Brain microvascular endothelial cell (primary cell): ENCODE data around the gene LRRC58.
A peak's percentile ranks its signal among the peaks of the same experiment; 100 is the strongest.

ENCODE experiments used
- DNase-seq: peaks from one replicate; pipeline ENCODE4 v3.0.0-alpha.2; 2020
- H3K27ac ChIP-seq: fragments of 250-450 bp; sonication (Bioruptor Pico); 2 replicates; pipeline ENCODE4 v1.5.1; 2020; ENCODE audit warnings: mild to moderate bottlenecking, moderate library complexity
- H3K27me3 ChIP-seq: fragments of 250-450 bp; sonication (Bioruptor Pico); replicated peaks from 2 replicates; pipeline ENCODE4 v1.5.1; 2020; ENCODE audit warnings: mild to moderate bottlenecking
- H3K36me3 ChIP-seq: fragments of 250-450 bp; sonication (Bioruptor Pico); replicated peaks from 2 replicates; pipeline ENCODE4 v1.5.1; 2020; ENCODE audit warnings: mild to moderate bottlenecking
- H3K4me3 ChIP-seq: 2 replicates; pipeline ENCODE4 v1.5.1; 2011; ENCODE audit warnings: low read depth, mild to moderate bottlenecking, control low read depth, low read length, moderate library complexity
- CTCF ChIP-seq: IDR thresholded peaks from 2 replicates; pipeline ENCODE4 v1.5.1; 2011; ENCODE audit warnings: low read depth, mild to moderate bottlenecking, moderate library complexity, low read length, control low read depth, inconsistent platforms; ENCODE audit errors: missing control alignments
- in situ Hi-C: cut with HindIII; loops from 2 replicates; pipeline ENCODE4 v1.10.0; 2017; ENCODE audit warnings: low sequenced_read_pairs, low pct_ligation_motif_present

Gene LRRC58

GRCh38 chr3:120349855-120350125, 636 bp upstream of the LRRC58 start:
- no peak for DNase-seq
- in situ Hi-C loops: no loop called here
- TF ChIP-seq CTCF: no peak

GRCh38 chr3:120348065-120348990, 826 bp downstream of the LRRC58 start:
- Histone ChIP-seq H3K27me3 (no peaks in the 10 kb centered on the region), H3K36me3 (no peaks in the 10 kb centered on the region), H3K4me3 (peak overlapping the region; percentile 87), H3K27ac (peak overlapping the region; percentile 75)
- TF ChIP-seq CTCF: no peak
- no peak for DNase-seq
- in situ Hi-C loops: no loop called here

More at GRCh38 chr3:120349855-120350125, 636 bp upstream of the LRRC58 start:
- H3K27ac ChIP-seq: peak overlapping the region; percentile 75
- no peaks in the 10 kb centered on the region for H3K27me3 ChIP-seq
- no peaks in the 10 kb centered on the region for H3K36me3 ChIP-seq
- H3K4me3 ChIP-seq: peak overlapping the region; percentile 87

GRCh38 chr3:120344349-120344748, 4.8 kb downstream of the LRRC58 start:
- H3K27ac ChIP-seq: no peak overlapping the region
- in situ Hi-C loops: no loop called here
- no peak for TF ChIP-seq CTCF
- no peak for DNase-seq
- H3K4me3 ChIP-seq: no peak overlapping the region
- no peaks in the 10 kb centered on the region for H3K36me3 ChIP-seq
- no peaks in the 10 kb centered on the region for H3K27me3 ChIP-seq

- no peak for DNase-seq
- in situ Hi-C loops: no loop called here
- Histone ChIP-seq H3K27me3 (no peaks in the 10 kb centered on the region), H3K36me3 (no peaks in the 10 kb centered on the region), H3K4me3 (no peak overlapping the region), H3K27ac (no peak overlapping the region)
- TF ChIP-seq CTCF: no peak
Measured at GRCh38 chr3:120341658-120342346, 7.4 kb downstream of the LRRC58 start.

GRCh38 chr3:120339362-120339761, 9.8 kb downstream of the LRRC58 start:
- H3K36me3 ChIP-seq: peaks cover 6% of the 10 kb centered on the region
- in situ Hi-C loops: no loop called here
- no peaks in the 10 kb centered on the region for H3K27me3 ChIP-seq
- H3K27ac ChIP-seq: no peak overlapping the region
- DNase-seq: no peak
- TF ChIP-seq CTCF: no peak
- no peak overlapping the region for H3K4me3 ChIP-seq
